Measurements from ENCODE around the gene ZNF155.
A peak's percentile ranks its signal among the peaks of the same experiment; 100 is the strongest.
"Not testable (repeated sequence)": the region's sequence is repeated elsewhere in the genome, so short reads cannot be mapped to it uniquely, and the experiment has no call there.

ZNF155 gene

DNA sequence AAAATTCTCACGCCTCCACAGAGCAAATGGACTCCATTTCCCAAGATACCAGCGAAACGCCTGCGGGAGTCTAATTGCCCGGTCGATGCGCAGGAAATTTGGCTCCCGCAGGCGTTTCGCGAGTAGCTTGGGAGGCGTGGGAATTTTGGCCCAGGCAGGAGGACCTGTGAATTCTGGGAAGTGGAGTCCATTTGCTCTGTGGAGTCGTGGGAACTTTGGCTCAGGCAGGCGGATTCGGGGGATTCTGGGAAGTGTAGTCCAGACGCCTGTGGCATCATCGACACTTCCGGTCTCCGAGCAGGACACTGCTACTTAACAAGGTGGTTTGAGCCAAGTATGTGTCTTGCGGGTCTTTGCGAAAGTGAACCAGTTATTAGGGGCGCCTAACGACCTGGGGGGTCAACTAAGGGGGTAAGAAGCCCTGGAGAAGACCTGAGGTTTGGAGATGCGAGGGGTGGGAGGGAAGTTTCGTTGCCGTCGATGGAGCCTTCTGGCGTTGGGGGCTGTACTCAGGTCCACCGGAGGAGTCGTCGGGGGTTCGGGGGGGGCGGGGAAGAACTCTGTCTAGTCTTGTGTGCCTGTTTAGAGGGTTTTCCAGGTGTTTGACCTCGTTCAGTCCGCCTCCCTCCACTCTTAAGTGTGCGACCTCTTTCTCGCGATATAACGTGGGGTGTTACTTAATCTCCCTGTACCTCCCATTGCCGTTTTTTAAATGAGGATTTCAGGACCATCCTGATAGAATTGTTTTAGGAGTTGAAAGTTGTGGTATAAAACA is at the start of gene ZNF155:
ZNF155 (plus strand) TSS at position 277 of the 775 bp plus-strand sequence. CDS start 4,356 bp downstream, outside the sequence.
- peak; percentile 93 for DNase-seq

DNA sequence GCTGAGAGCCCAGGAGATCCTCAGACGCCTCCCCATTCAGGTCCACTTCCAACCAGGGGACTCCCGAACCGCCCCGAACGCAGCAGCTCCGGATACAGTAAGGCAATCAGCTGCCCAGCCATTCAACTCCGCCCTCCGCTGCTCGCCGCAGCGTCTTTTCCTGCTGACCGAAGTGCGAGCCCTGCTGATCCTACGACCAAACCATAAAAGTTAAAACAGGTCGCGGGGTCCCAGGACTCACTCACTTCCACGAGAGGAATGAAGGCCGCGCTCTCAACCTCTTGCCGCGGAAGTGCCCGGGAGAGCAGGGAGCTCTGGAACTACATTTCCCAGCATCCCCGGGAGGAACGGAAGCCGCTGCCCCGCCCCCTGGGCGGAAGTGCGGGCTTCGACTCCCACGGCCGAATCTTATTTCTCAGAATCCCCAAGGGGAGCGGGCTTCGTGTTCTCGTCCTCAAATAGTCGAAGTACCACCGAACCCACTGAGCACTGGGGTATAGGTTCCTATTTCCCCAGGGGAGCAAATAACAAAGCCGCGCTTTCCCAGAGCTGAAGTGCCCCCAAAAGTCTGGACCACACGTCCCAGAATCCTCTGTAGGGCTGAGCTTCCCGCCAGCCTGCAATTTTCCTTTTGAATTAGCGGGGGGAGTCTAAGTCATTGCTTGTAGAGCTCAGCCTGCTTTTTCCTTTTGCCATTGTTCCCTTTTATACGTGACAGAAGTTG is 48.8 kb upstream of the ZNF155 start, which contains the start of gene ZNF45:
ZNF45 (minus strand) TSS at position 298 of the 724 bp plus-strand sequence. CDS start 13,097 bp downstream, outside the sequence.
- DNase-seq = peak; percentile 90

DNA sequence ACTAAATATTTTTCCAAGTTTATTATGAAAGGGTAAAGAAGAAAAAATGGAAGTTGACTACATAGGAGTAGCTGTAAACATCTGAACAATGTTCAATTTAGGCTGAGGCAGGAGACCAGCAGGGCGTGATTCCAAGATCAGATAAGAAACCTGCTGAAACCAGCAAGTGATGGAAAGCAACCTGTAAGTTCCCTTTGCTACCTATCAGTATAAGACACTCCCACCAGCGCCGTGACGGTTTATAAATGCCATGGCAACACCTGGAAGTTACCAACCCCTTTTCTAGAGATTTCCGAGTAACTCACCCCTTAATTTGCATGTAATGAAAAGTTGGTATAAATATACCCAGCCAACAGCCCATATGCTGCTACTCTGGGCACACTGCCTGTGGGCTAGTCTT is 47.8 kb upstream of the ZNF155 start:
- DNase-seq = no peak

DNA sequence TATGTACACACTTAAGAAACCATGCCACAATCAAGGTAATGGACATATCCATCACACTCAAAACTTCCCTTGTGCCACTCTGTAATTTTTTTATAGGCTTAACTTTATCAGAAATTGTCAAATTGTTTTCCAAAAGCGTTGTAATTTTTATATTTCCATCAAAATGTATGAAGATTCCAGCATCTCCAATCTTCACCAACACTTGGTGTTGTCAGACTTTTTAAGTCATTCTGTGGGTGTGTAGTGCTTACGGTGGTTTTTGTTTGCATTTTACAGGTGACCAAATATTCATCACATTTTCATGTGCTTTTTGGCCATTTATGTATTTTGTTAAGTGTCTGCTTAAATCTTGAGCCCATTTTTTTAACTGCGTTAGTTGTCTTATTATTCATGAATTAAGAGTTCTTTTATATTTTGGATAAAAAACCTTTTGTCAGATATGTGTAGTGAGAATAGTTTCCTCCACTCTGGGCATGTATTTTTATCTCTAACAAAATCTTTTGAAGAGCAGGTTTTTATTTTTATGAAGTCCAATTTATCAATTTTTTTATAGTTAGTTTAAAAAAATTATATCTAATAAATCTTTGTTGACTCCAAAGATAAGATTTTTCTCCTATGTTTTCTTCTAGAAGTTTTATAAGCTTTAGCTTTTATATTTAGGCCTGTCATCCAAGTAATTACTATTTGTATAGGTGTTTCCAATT is 44.3 kb upstream of the ZNF155 start:
- DNase-seq = no peak

DNA sequence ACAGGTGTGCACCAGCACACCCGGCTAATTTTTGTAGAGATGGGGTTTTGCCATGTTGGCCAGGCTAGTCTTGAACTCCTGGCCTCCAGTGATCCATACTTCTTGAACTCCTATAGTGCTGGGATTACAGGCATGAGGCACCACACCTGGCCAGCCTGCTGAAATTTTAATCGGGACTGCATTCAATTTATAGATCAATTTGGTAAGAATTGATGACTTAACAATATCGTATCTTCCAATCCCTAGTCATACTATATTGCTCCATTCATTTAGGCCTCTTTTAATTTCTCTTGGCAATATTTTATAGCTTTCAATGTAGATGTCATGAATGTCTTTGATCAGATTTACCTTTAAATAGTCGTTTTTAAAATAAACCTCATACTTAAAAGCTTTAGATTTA is 43.3 kb upstream of the ZNF155 start:
- DNase-seq = no peak

DNA sequence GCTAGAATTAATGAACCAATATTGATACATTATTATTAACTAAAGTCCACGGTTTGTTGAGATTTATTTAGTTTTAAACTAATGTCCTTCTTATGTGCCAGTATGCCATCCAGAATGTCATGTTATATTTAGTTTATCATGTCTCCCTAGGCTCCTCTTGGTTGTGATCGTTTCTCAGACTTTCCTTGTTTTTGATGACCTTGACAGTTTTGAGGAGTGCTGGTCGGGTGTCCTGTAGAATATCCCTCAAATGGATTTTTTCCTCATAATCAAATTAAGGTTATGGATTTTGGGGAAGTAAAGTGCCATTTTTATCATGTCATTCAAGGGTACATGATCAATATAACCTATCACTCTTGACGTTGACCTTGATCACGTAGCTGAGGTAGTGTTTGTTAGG is 42.8 kb upstream of the ZNF155 start:
- no peak for DNase-seq

DNA sequence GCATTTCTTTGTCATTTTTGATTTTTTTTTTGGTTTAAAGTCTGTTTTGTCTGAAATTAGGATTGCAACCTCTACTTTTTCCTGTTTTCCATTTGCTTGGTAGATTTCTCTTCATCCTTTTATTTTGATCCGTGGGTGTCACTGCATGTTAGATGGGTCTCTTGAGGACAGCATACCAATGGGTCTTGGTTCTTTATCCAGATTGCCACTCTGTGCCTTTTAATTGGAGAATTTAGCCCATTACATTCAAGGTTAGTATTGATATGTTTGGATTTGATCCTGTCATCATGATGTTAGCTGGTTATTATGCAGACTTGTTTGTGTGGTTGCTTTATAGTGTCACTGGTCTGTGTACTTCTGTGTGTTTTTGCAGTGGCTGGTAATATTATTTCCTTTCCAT is 36.6 kb upstream of the ZNF155 start:
- DNase-seq = not testable (repeated sequence)

DNA sequence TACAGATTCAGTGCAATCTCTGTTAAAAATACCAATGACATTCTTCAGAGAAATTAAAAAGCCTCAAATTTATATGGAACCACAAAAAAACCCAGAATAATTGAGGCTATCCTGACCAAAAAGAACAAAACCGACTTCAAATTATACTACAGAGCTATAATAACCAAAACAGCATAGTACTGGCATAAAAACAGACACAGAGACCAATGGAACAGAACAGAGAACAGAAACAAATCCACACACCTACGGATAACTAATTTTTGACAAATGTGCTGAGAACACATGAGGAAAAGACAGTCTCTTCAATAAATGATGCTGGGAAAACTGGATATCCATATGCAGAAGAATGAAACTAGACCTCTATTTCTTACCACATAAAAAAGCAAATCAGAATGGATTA is 34.2 kb upstream of the ZNF155 start:
- DNase-seq = not testable (repeated sequence)

DNA sequence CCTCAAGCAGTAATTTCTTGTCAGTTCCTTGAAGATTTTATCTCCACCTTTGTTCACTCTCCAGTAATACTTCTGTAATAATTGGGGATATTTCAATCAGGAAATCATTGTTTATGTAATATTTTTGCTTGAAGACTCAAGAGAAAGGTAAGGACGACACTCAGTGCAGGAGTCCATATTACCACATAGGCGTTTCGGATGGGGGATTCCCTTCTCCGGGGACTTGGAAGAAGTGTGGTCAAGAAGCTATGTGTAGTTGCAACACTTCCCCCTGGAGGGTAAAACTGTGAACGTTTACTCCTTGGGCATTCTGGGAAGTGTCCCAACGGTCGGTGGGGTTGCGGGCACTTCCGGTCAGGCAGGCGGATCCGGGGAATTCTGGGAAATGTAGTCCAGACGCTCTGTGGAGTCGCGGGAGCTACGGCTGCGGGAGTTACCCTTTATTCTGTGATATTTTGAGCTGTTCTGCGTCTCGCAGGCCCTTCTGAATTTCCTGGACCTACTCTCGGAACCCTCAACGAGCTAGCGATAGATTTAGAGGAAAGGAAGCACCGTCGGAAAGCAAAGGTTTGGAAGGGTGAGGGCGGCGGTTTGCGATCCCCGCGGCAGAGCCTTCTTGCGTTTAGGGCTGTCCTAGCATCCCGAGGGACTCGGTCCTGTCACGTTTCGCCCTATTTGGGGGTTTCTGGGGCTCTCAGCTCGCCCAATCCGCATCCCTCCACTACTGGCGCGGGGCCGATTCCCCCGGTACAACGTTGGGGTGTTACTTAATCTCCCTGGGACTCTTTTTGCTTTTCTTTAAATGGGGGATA is 32.9 kb upstream of the ZNF155 start, which contains the start of gene ZNF221:
ZNF221 (plus strand) TSS at position 395 of the 812 bp plus-strand sequence. CDS start 11,499 bp downstream, outside the sequence.
- DNase-seq = peak; percentile 96

DNA sequence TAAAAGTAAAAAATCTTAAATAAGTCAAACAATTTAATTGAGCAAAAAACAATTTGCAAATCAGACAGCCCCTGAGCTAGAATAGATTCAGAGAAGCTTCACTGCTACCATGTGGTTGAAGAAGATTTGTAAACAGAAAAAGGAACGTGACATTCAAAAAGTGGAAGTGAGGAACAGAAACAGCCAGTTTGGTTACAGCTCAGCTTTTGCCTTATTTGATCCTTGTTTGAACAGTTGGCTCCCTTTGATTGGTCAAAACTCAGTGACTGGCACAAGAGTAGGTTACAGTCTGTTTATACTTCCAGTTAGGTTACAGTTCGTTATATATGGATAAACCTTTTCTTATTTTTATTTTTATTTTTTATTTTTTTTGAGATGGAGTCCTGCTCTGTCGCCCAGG is 27.2 kb upstream of the ZNF155 start:
- no peak for DNase-seq

DNA sequence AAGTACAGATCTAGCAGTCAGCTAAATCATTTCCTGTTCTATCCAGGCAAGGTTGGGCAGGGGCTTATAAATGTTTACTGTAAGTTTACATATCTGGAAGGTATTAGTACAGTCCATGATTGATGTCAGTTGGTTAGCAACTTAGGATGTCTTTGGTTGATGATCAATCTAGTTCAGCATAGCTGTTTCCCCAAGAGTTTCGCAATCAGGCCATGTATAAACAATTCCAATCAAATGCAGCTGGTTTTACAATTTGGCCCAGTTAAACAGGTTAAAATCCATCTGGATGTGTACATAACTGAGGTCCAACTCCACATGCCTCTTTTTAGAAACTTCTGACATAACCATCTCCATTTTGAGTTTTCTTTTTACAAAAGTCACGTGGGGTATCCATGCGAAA is 26.1 kb upstream of the ZNF155 start:
- no peak for DNase-seq

DNA sequence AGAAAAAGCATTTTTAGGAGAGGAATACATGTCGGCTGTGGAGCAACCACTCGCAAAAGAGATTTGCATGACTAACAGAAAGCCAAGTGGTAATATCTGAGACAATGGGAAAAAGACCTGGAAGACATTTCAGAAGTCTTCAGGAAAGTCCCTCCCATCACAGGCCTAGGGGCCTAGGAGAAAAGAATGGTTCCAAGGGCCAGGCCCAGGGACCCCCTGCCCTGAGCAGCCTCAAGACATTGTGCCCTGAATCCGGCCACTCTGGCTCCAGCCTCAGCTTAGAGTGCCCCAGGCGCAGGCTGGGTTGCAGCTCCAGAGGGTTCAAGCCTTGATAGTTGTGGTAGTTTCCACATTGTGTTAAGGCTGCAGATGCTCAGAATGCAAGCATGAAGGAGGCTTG is 23.6 kb upstream of the ZNF155 start:
- no peak for DNase-seq

DNA sequence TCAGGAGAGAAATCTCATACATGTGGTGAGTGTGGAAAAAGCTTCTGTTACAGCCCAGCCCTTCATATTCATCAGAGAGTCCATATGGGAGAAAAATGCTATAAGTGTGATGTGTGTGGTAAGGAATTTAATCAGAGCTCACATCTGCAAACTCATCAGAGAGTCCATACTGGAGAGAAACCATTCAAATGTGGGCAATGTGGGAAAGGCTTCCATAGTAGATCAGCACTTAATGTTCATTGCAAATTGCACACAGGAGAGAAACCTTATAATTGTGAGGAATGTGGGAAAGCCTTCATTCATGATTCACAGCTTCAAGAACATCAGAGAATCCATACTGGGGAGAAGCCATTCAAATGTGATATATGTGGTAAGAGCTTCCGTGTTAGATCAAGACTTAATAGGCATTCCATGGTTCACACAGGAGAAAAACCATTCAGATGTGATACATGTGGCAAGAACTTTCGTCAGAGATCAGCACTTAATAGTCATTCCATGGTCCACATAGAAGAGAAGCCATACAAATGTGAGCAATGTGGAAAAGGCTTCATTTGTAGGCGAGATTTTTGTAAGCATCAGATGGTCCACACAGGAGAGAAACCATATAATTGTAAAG is 17.8 kb upstream of the ZNF155 start:
- DNase-seq = no peak

DNA sequence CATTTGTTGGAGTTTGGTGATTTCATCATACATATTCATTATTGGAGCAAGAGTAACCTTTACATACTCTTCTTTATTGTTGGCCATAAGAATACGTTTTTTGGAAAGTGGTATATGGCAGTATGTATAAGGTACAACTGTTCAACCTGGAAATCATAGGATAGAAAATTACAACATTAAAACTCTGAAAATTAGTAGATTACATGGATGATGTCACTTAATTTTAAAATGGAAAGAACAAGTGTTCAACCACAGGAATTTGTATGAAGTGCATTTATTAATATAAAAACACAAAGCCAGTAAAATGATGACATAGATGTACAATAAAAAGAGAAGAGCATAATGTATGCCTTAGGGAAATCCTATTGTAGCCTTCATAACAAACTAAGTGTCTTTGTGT is 7.3 kb upstream of the ZNF155 start:
- DNase-seq = no peak

DNA sequence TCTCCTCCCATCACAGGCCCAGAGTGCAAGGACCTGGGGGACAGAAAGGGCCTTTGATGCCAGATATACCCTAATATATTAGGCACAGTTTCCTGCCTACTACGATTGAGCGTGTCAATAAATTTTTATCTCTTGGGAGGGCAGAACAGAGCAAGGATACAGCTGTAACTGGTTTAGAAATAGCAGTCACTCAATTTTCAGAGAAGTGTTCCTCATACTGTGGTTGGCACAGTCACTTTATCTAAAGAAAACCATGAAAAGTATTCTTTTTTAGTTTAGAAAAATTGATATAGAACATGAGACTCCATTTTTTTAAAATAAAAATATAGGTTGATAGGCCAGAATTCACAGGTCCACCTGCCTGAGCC is 460 bp upstream of the ZNF155 start:
- no peak for DNase-seq

DNA sequence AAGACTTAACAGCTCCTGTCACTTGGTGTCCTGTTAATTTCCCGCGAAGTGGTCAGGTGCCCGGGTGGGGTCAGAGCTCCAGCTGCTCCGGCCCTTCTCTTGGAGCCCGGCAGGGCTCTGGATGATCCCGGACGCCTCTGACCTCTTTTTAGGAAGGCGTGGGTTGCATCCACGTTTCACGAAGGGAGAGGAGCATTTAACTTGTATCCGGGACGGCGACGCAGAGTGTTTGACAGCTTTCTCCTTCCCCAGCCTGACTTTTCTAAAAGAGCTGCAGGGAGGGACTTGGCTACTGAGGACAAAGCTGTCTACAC is 656 bp downstream of the ZNF155 start:
- no peak for DNase-seq

DNA sequence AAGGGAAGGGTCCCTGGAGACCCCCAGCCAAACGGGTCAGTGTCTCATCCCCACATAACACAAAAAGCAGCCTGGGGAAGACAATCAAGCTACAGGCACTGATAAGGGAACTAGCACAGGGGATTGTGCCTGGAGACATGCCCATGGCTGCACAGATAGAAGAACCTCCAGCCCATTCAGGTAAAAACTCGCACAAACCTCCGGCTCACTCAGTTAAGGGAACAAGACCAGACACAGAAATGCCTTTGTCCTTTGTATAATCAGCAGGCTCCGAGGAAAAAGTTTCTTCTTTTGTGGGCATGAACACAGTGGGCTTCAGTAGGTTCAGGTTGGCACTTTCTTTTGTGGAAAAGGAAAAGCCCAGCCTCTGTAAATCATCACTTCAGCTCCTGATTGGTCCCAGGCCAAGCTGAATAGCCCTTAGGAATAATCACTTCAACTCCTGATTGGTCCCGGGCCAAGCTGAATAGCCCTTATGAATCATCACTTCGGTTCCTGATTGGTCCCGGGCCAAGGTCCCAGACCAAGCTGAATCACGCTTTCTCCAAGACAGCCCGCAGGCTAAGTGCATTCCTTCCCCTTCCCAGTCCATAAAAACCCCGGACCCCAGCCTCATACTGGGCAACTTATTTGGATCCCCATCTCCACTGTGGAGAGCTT is 13.8 kb downstream of the ZNF155 start:
- no peak for DNase-seq

DNA sequence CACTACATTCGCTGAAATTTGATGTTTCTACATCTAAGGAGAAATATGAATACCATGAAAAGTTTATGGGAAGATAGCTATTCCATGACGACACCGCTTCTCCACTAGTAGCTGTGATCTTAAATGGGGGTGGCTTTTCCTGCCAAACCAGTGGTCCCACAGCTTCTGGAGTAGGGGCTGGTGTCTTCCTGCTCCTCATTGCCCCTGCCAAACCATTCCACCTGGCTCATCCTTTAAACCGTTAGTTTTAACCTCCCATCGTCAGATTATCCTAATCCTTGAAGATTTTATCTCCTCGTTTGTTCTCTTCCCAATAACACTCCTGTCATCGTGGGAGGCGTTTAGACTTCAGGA is 18.2 kb downstream of the ZNF155 start:
- no peak for DNase-seq

DNA sequence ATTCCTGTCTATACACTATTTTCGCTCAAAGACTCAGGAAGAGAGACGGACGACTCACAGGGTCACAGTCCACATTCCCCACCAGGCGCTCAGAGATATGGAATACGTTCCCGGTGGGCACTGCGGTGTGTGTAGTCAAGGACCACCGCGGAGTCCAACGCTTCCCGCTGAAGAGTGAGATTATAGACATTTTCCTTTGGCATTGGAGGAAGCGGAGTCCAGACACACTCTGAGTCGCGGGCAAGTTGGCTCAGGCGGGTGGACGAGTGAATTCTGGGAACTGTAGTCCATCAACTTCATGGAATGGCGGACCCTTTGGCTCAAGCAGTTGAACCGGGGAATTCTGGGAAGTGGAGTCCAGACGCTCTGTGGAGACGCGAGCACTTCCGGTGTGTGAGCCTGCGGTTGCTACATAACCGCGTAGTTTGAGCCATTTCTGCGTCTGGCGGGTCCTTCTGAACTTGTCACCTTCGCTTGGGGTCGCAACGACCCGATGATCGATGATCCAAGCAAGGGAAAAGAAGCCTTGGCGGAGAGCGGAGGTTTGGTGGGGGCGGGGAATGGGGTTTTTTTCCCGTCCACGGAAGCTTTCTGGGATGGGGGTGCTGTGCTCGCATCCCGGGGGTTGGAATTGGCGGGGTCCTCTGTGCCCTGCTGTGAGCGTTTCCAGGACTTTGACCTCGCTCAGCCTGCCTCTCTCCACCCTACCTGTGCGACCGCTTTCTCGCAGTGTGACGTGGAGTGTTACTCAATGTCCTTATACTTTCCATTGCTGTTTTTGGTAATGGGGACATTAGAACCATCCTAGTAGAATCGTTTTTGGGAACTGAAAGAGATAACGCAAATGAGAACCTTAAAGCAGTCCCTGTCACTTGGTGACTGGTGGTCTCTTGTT is 18.8 kb downstream of the ZNF155 start, which contains the start of gene ZNF230:
ZNF230 (plus strand) TSS at position 392 of the 895 bp plus-strand sequence. CDS start 4,122 bp downstream, outside the sequence.
- DNase-seq = peak; percentile 94

DNA sequence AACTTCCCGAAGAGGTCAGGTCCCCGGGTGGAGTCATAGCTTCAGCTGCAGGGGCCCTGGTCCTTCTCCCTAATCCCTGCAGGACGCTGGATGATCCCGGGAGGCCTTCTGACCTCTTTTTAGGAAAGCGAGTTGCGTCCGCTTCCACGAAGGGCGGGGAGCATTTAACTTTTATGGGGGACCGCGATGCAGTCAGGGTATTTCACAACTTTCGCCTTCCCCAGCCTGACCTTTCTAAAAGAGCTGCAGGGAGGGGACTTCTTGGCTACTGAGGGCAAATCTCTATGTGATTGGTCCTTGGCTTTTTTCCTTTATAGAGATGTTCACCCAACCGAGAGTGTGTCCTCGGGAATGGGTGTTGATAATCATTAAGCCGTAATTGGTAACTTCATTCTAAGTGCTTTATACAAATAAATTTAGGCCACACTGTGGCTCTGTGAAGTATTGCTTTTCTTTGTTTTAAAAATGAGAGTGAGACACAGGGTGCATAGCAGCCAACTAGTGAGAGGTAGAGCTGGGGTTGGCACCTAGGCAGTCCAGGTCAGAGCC is 19.5 kb downstream of the ZNF155 start:
- DNase-seq = no peak

All from amniotic stem cell (primary cell).